ENCODE data around the gene EXOC6B. TPM values are rescaled to one million over a fixed set of nuclear protein-coding genes. Genes with fewer than 3 reads are reported as not detected.

Gene EXOC6B
- total and polyA plus RNA-seq, 8 donors: 3.4 to 57.2 (median 27.1) TPM

DNA sequence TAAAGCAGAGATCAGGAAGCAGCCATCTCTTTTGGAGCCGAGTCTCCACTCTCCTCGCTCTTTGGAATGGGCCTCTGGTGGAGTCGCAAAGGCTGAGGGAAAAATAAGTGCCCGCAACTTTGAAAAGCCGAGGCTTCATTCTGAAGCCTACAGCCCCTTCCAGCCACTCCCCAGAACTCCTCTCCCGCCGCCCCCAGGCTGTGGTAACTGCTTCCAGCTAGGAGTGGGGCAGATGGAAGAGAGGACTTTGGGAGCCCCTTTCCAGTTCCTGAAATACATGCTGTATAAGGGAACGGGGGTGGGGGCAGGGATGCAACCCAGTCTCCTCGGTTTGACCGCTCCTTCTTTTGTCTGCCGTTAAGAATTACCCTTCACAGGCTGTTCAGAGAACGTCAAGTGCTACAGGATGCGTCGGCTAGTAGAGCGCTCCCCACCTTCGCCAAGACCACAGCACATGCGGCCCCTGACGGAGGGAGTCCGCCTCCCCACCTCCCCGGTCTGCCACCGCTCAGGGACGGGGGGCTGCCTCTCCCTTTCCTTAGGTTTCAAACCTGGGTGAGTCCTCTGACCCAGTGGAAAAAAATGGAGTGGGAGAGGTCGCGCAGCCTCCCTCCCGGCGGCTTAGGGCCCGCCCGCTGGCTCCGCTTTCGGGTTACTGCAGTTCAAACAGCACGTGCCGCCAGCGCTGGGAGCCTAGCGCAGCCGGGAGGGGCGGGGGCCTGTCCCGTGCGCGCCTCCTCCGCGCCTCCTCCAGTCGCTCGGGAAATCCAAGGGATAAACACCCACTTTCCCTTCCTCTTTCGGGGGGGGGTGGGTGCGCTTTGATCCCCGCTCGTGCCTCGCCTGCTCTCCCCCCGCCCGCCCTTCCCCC is 683.0 kb downstream of the EXOC6B start:
- H3K27me3 ChIP-seq: peaks cover 33 to 57% (median 49%) of the 10 kb centered on the region in 3 donors
- peaks cover 0 to 14% (median 2%) of the 10 kb centered on the region in 4 donors for H3K9me3 ChIP-seq
- intact Hi-C loops (cut with DNase I; ENCODE audit: low total_unique reads): no loop called here
- TF ChIP-seq POLR2A (IDR thresholded peaks at IDR 0.05) (no peak), POLR2AphosphoS5 (IDR thresholded peaks at IDR 0.05) (peak in 2 of 3 donors; percentile 8 to 38), CTCF (IDR thresholded peaks at IDR 0.05) (no peak)
- peak overlapping the region in 1 of 5 donors; percentile 26 for H3K27ac ChIP-seq
- peak overlapping the region; percentile 35 to 56 (median 40) for H3K4me3 ChIP-seq
- WGBS, 5 donors: 20 to 28% (median 23%) methylated on average over 41 to 50 of the region's 50 CpGs
- peak; percentile 67 to 93 for DNase-seq
- no peaks in the 10 kb centered on the region for H3K36me3 ChIP-seq
- peaks cover 58 to 73% (median 70%) of the 10 kb centered on the region in 4 donors for H3K4me1 ChIP-seq

- Histone ChIP-seq H3K4me3 (no peak overlapping the region), H3K9me3 (peaks cover 0 to 9% (median 2%) of the 10 kb centered on the region in 4 donors), H3K36me3 (no peaks in the 10 kb centered on the region), H3K27me3 (peaks cover 25 to 48% (median 41%) of the 10 kb centered on the region in 3 donors), H3K27ac (no peak overlapping the region), H3K4me1 (peaks cover 51 to 71% (median 65%) of the 10 kb centered on the region in 4 donors)
- TF ChIP-seq POLR2A (IDR thresholded peaks at IDR 0.05) (no peak), POLR2AphosphoS5 (IDR thresholded peaks at IDR 0.05) (no peak), CTCF (IDR thresholded peaks at IDR 0.05) (no peak), EP300 (IDR thresholded peaks at IDR 0.05) (no peak)
- intact Hi-C loops (cut with DNase I; ENCODE audit: low total_unique reads): no loop called here
- peak; percentile 13 to 17 for DNase-seq
- WGBS, 5 donors: 80 to 93% (median 88%) methylated on average over 12 to 13 of the region's 13 CpGs
Observed at GRCh38 chr2:72141881-72142451, 683.9 kb downstream of the EXOC6B start.

- WGBS, 5 donors: 81 to 97% (median 93%) methylated on average over 3 to 5 of the region's 5 CpGs
- TF ChIP-seq POLR2AphosphoS5 (IDR thresholded peaks at IDR 0.05) (no peak), CTCF (IDR thresholded peaks at IDR 0.05) (no peak), EP300 (IDR thresholded peaks at IDR 0.05) (no peak), POLR2A (IDR thresholded peaks at IDR 0.05) (no peak)
Observed at GRCh38 chr2:72141032-72141645, 684.7 kb downstream of the EXOC6B start.

DNA sequence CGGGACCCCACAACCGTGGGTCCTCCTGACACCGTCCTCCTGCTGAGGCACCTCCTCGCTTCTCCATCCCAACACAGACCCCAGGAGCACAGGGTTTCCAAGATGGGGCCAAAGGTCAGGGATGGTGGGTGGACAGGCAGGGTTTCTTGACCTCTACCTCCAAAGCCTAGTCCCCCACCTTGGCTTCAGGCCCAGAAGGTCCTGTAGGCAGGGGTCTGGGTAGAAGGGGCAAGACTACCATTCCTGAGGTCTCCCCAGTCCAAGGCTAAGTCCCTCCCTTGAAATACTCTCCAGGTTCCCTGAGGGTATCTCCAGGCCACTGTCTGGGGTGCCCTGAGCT is 685.2 kb downstream of the EXOC6B start:
- intact Hi-C loops (cut with DNase I; ENCODE audit: low total_unique reads): no loop called here
- TF ChIP-seq CTCF (IDR thresholded peaks at IDR 0.05): no peak
- TF ChIP-seq EP300 (IDR thresholded peaks at IDR 0.05): no peak
- no peak for TF ChIP-seq POLR2AphosphoS5 (IDR thresholded peaks at IDR 0.05)
- TF ChIP-seq POLR2A (IDR thresholded peaks at IDR 0.05): no peak
- H3K4me1 ChIP-seq: peaks cover 41 to 57% (median 51%) of the 10 kb centered on the region in 4 donors
- H3K9me3 ChIP-seq: no peaks in the 10 kb centered on the region
- WGBS, 5 donors: 90 to 96% (median 94%) methylated on average over 3 to 4 of the region's 4 CpGs
- no peak overlapping the region for H3K27ac ChIP-seq
- no peak overlapping the region for H3K4me3 ChIP-seq
- no peaks in the 10 kb centered on the region for H3K36me3 ChIP-seq
- peak; percentile 6 to 10 for DNase-seq
- H3K27me3 ChIP-seq: peaks cover 11 to 35% (median 27%) of the 10 kb centered on the region in 3 donors

More at GRCh38 chr2:72141032-72141645, 684.7 kb downstream of the EXOC6B start:
- peaks cover 0 to 3% (median 0%) of the 10 kb centered on the region in 4 donors for H3K9me3 ChIP-seq
- H3K4me3 ChIP-seq: no peak overlapping the region
- intact Hi-C loops (cut with DNase I; ENCODE audit: low total_unique reads): no loop called here
- H3K4me1 ChIP-seq: peaks cover 45 to 63% (median 57%) of the 10 kb centered on the region in 4 donors
- no peak overlapping the region for H3K27ac ChIP-seq
- H3K27me3 ChIP-seq: peaks cover 17 to 40% (median 33%) of the 10 kb centered on the region in 3 donors
- peak in 1 of 2 donors; percentile 2 for DNase-seq
- no peaks in the 10 kb centered on the region for H3K36me3 ChIP-seq

All from stomach (tissue), 9 donors.